ENCODE measurements around the gene SRP68. TPM values are rescaled to one million over a fixed set of nuclear protein-coding genes. Genes with fewer than 3 reads are reported as not detected.

SRP68 gene
- total RNA-seq, 1 experiment from 2014 or later: 113 TPM

- POLR2A ChIA-PET: interaction anchor here (0.6 kb wide), 1 partner anchor 135 kb away, joined by 3 read pairs; no protein-coding TSS in a partner anchor
- H3K36me3 ChIP-seq (ENCODE audit: control insufficient read depth, insufficient read depth, low read length): no peaks in the 10 kb centered on the region
- Mint-ChIP-seq H3K27ac (ENCODE audit: unreplicated experiment) (peak overlapping the region; percentile 10), H3K9me3 (ENCODE audit: unreplicated experiment) (no peaks in the 10 kb centered on the region), H3K27me3 (ENCODE audit: insufficient read depth, unreplicated experiment) (no peaks in the 10 kb centered on the region), H3K36me3 (ENCODE audit: insufficient read depth, unreplicated experiment) (no peaks in the 10 kb centered on the region), H3K4me1 (ENCODE audit: low read depth, unreplicated experiment) (peaks cover 29% of the 10 kb centered on the region), H3K4me3 (ENCODE audit: unreplicated experiment) (no peak overlapping the region)
- intact Hi-C loops (cut with micrococcal nuclease; ENCODE audit: unreplicated experiment): no loop called here
- no peak for DNase-seq
- no TSS peak for BruUV-seq (replicated peaks)
- peaks cover 7% of the 10 kb centered on the region for H3K4me1 ChIP-seq
- no peaks in the 10 kb centered on the region for H3K9me3 ChIP-seq
- H3K4me3 ChIP-seq (ENCODE audit: low read depth, low read length): no peak overlapping the region
- no peaks in the 10 kb centered on the region for H3K27me3 ChIP-seq (replicated peaks; ENCODE audit: control insufficient read depth, insufficient read depth, low read length)
- CTCF ChIA-PET: interaction anchor here (1.2 to 4.9 kb wide), 4 partner anchors 13 to 160 kb away, joined by 4 to 41 read pairs (median 10); no protein-coding TSS in a partner anchor
- no peak for TF ChIP-seq CTCF (IDR thresholded peaks at IDR 0.05; ENCODE audit: insufficient read depth in 1 of 2, low read depth in 1 of 2, low read length in 1 of 2, severe bottlenecking in 1 of 2, unreplicated experiment in 1 of 2)
Measured at GRCh38 chr17:76119409-76120371, 47.4 kb upstream of the SRP68 start.

- H3K4me3 Mint-ChIP-seq (ENCODE audit: unreplicated experiment): no peak overlapping the region
- intact Hi-C loops (cut with micrococcal nuclease; ENCODE audit: unreplicated experiment): no loop called here
- no peaks in the 10 kb centered on the region for H3K36me3 Mint-ChIP-seq (ENCODE audit: insufficient read depth, unreplicated experiment)
- no peaks in the 10 kb centered on the region for H3K27me3 ChIP-seq (replicated peaks; ENCODE audit: control insufficient read depth, insufficient read depth, low read length)
- no peaks in the 10 kb centered on the region for H3K4me1 ChIP-seq
- no peak overlapping the region for H3K27ac Mint-ChIP-seq (ENCODE audit: unreplicated experiment)
- H3K27me3 Mint-ChIP-seq (ENCODE audit: insufficient read depth, unreplicated experiment): no peaks in the 10 kb centered on the region
- TF ChIP-seq CTCF (IDR thresholded peaks at IDR 0.05; ENCODE audit: insufficient read depth in 1 of 2, low read depth in 1 of 2, low read length in 1 of 2, severe bottlenecking in 1 of 2, unreplicated experiment in 1 of 2): no peak
- no TSS peak for BruUV-seq (replicated peaks)
- no peaks in the 10 kb centered on the region for H3K36me3 ChIP-seq (ENCODE audit: control insufficient read depth, insufficient read depth, low read length)
- H3K4me3 ChIP-seq (ENCODE audit: low read depth, low read length): no peak overlapping the region
- H3K9me3 Mint-ChIP-seq (ENCODE audit: unreplicated experiment): peaks cover 9% of the 10 kb centered on the region
- H3K4me1 Mint-ChIP-seq (ENCODE audit: low read depth, unreplicated experiment): peaks cover 9% of the 10 kb centered on the region
- no peaks in the 10 kb centered on the region for H3K9me3 ChIP-seq
- no peak for DNase-seq
- ChIA-PET CTCF (no interaction called here), POLR2A (interaction anchor here (0.6 kb wide), 1 partner anchor 401 kb away, joined by 7 read pairs; no protein-coding TSS in a partner anchor)
Measured at GRCh38 chr17:76115138-76115754, 42.9 kb upstream of the SRP68 start.

- H3K4me1 Mint-ChIP-seq (ENCODE audit: low read depth, unreplicated experiment): no peaks in the 10 kb centered on the region
- no peaks in the 10 kb centered on the region for H3K27me3 Mint-ChIP-seq (ENCODE audit: insufficient read depth, unreplicated experiment)
- H3K4me3 Mint-ChIP-seq (ENCODE audit: unreplicated experiment): no peak overlapping the region
- intact Hi-C loops (cut with micrococcal nuclease; ENCODE audit: unreplicated experiment): no loop called here
- Histone ChIP-seq H3K4me3 (ENCODE audit: low read depth, low read length) (no peak overlapping the region), H3K9me3 (no peaks in the 10 kb centered on the region), H3K27me3 (replicated peaks; ENCODE audit: control insufficient read depth, insufficient read depth, low read length) (no peaks in the 10 kb centered on the region), H3K4me1 (no peaks in the 10 kb centered on the region), H3K36me3 (ENCODE audit: control insufficient read depth, insufficient read depth, low read length) (no peaks in the 10 kb centered on the region)
- no TSS peak for BruUV-seq (replicated peaks)
- DNase-seq: no peak
- peaks cover 6% of the 10 kb centered on the region for H3K36me3 Mint-ChIP-seq (ENCODE audit: insufficient read depth, unreplicated experiment)
- H3K9me3 Mint-ChIP-seq (ENCODE audit: unreplicated experiment): peaks cover 9% of the 10 kb centered on the region
- H3K27ac Mint-ChIP-seq (ENCODE audit: unreplicated experiment): no peak overlapping the region
- CTCF ChIA-PET: interaction anchor here (0.7 kb wide), 1 partner anchor 25 kb away, joined by 3 read pairs; no protein-coding TSS in a partner anchor
- TF ChIP-seq CTCF (IDR thresholded peaks at IDR 0.05; ENCODE audit: insufficient read depth in 1 of 2, low read depth in 1 of 2, low read length in 1 of 2, severe bottlenecking in 1 of 2, unreplicated experiment in 1 of 2): no peak
- POLR2A ChIA-PET: interaction anchor here (0.6 to 0.7 kb wide), 2 partner anchors 27 to 39 kb away, joined by 3 to 7 read pairs; partner anchors contain the start of gene SRP68
Measured at GRCh38 chr17:76111956-76112355, 39.6 kb upstream of the SRP68 start.
